Glutamatergic neuron (in vitro differentiated cells): ENCODE measurements around the gene REL. TPM values are rescaled to one million over a fixed set of nuclear protein-coding genes. Genes with fewer than 3 reads are reported as not detected.

Experiments used
- DNase-seq: peaks from one replicate; pipeline ENCODE4 v3.0.0; 2022
- H3K27ac Mint-ChIP-seq: one replicate; pipeline ENCODE4 v1.8.0; 2020; ENCODE audit warnings: mild to moderate bottlenecking, mixed read lengths, inconsistent platforms; ENCODE audit not compliant: unreplicated experiment
- H3K27me3 Mint-ChIP-seq: one replicate; pipeline ENCODE4 v1.8.0; 2020; ENCODE audit warnings: mild to moderate bottlenecking, moderate library complexity, mixed read lengths, inconsistent platforms; ENCODE audit not compliant: unreplicated experiment
- H3K36me3 Mint-ChIP-seq: one replicate; pipeline ENCODE4 v1.8.0; 2020; ENCODE audit warnings: mild to moderate bottlenecking, mixed read lengths, inconsistent platforms; ENCODE audit not compliant: unreplicated experiment
- H3K4me1 Mint-ChIP-seq: one replicate; pipeline ENCODE4 v1.8.0; 2020; ENCODE audit warnings: mild to moderate bottlenecking, low read depth, mixed read lengths, inconsistent platforms; ENCODE audit not compliant: unreplicated experiment
- H3K4me3 Mint-ChIP-seq: one replicate; pipeline ENCODE4 v1.8.0; 2020; ENCODE audit warnings: mild to moderate bottlenecking, mixed read lengths, inconsistent platforms; ENCODE audit not compliant: unreplicated experiment
- H3K9me3 Mint-ChIP-seq: one replicate; pipeline ENCODE4 v1.8.0; 2020; ENCODE audit warnings: mild to moderate bottlenecking, moderate library complexity, mixed read lengths, inconsistent platforms; ENCODE audit not compliant: unreplicated experiment
- CTCF ChIP-seq: fragments of 200-600 bp; sonication (generic); IDR thresholded peaks from one replicate; pipeline ENCODE4 v1.5.0; 2021; ENCODE audit not compliant: partially characterized antibody, unreplicated experiment
- total RNA-seq: library from RNA; stranded (reverse); fragmentation: NEBNext Ultra II Directional; extraction: Animal tissue kit (Norgen Biotek cat#: 25700); gene quantifications from one replicate; pipeline ENCODE4 v1.2.1, GENCODE V29; 2021; ENCODE audit not compliant: unreplicated experiment

REL gene
- total RNA-seq, 1 donor from 2014 or later, result 2.1 TPM

DNA sequence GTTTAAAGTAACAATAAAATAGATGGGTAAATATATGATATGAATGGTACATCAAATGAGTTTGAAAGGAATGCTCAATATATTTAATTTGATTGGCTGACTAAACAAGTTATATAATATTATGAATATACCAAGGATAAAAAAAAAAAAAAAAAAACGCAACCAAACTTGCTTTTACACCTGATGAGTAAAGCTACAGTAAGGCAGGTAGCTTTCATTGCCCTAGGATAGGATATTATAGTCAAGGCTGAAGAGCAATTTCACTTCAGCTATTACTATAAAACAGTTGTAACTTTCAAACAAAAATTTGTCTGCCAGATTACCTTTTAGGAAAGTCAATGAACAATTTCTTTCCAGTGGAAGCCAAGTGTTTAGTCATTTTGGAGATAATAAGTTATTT is 79.3 kb downstream of the REL start:
- no peaks in the 10 kb centered on the region for H3K27me3 Mint-ChIP-seq
- H3K9me3 Mint-ChIP-seq, result no peaks in the 10 kb centered on the region
- TF ChIP-seq CTCF, result no peak
- no peak for DNase-seq
- no peak overlapping the region for H3K4me3 Mint-ChIP-seq
- H3K27ac Mint-ChIP-seq, result no peak overlapping the region
- H3K4me1 Mint-ChIP-seq, result no peaks in the 10 kb centered on the region
- no peaks in the 10 kb centered on the region for H3K36me3 Mint-ChIP-seq

GRCh38 chr2:60961457-60961856 is 80.1 kb downstream of the REL start:
- Mint-ChIP-seq H3K27ac (no peak overlapping the region), H3K36me3 (no peaks in the 10 kb centered on the region), H3K4me3 (no peak overlapping the region), H3K27me3 (no peaks in the 10 kb centered on the region), H3K4me1 (no peaks in the 10 kb centered on the region), H3K9me3 (no peaks in the 10 kb centered on the region)
- DNase-seq, result no peak
- no peak for TF ChIP-seq CTCF

DNA sequence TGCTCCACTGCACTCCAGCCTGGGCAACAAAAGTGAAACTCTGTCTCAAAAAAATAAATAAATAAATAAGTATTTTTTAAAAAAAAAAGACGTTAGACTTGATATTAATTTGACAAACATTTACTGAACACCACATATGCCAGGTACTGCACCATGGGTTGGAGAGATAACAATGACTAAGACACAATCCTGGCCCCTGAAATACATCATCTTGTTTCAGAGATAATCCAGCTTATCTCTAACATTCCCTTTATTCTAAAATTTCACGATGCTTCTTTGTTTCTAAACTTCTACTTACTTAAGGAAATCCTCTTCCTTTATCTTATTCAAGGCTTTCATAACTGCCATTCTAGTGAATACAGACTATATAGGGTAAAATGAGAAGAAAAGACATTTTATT is 81.2 kb downstream of the REL start:
- no peak overlapping the region for H3K27ac Mint-ChIP-seq
- no peaks in the 10 kb centered on the region for H3K9me3 Mint-ChIP-seq
- no peak for TF ChIP-seq CTCF
- no peak for DNase-seq
- no peak overlapping the region for H3K4me3 Mint-ChIP-seq
- H3K4me1 Mint-ChIP-seq, result no peaks in the 10 kb centered on the region
- H3K36me3 Mint-ChIP-seq, result no peaks in the 10 kb centered on the region
- no peaks in the 10 kb centered on the region for H3K27me3 Mint-ChIP-seq

GRCh38 chr2:60963190-60963589 is 81.8 kb downstream of the REL start:
- no peaks in the 10 kb centered on the region for H3K4me1 Mint-ChIP-seq
- no peak overlapping the region for H3K4me3 Mint-ChIP-seq
- no peak overlapping the region for H3K27ac Mint-ChIP-seq
- no peaks in the 10 kb centered on the region for H3K27me3 Mint-ChIP-seq
- H3K9me3 Mint-ChIP-seq, result no peaks in the 10 kb centered on the region
- H3K36me3 Mint-ChIP-seq, result no peaks in the 10 kb centered on the region
- DNase-seq, result no peak
- no peak for TF ChIP-seq CTCF

DNA sequence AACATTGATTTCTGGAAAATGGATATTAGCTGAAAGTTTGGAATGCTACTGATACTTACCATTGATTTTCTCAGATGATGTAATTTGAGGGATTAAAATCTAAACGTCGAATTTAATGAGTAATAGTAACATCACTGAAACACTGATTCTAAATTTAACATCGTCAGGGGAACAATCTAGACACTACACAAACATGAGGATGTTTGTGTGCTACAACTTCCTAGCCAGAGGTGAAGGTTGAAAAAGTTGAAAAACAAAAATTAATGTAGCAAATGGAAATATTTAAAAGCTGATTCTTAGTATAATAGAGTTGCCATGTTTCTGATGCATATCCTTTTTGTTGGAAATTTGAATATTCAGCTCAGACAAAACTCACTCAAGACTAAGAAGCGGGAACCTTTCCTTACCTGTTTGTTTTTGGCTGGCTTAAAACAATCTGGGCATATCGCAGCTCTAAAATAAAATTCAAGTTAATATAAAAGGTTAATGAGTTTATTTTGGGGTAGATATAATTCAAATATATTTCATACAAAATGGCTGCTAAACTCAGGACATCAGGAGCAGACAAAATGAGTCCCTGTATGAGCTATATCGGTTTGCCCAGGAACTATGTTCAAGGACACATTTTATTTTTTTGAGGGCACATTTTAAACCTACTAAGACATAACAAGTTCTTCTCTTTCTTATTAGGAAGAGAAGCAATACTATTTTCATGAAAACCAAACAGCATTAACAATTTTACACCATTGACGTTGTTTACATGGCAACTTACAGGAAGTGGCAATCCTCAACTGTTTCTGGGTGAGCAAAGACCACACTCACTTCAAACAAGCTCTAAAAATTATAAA is 83.5 kb downstream of the REL start:
- Mint-ChIP-seq H3K4me1 (no peaks in the 10 kb centered on the region), H3K4me3 (no peak overlapping the region), H3K9me3 (no peaks in the 10 kb centered on the region), H3K36me3 (no peaks in the 10 kb centered on the region), H3K27me3 (no peaks in the 10 kb centered on the region), H3K27ac (no peak overlapping the region)
- TF ChIP-seq CTCF, result no peak
- no peak for DNase-seq
